WI38 (cell line): ENCODE data around the gene RPS6KA2.
A peak's percentile ranks its signal among the peaks of the same experiment; 100 is the strongest.

Source experiments
- H3K4me3 ChIP-seq: 2 replicates; pipeline ENCODE4 v1.5.1; 2011; ENCODE audit warnings: low read depth, mild to moderate bottlenecking, control low read depth, low read length
- TF ChIP-seq, protein P1 (sequence below): IDR thresholded peaks from 2 replicates; pipeline ENCODE4 v1.5.1; 2012; ENCODE audit warnings: low read depth, mild to moderate bottlenecking, control low read depth, low read length

Gene RPS6KA2

DNA sequence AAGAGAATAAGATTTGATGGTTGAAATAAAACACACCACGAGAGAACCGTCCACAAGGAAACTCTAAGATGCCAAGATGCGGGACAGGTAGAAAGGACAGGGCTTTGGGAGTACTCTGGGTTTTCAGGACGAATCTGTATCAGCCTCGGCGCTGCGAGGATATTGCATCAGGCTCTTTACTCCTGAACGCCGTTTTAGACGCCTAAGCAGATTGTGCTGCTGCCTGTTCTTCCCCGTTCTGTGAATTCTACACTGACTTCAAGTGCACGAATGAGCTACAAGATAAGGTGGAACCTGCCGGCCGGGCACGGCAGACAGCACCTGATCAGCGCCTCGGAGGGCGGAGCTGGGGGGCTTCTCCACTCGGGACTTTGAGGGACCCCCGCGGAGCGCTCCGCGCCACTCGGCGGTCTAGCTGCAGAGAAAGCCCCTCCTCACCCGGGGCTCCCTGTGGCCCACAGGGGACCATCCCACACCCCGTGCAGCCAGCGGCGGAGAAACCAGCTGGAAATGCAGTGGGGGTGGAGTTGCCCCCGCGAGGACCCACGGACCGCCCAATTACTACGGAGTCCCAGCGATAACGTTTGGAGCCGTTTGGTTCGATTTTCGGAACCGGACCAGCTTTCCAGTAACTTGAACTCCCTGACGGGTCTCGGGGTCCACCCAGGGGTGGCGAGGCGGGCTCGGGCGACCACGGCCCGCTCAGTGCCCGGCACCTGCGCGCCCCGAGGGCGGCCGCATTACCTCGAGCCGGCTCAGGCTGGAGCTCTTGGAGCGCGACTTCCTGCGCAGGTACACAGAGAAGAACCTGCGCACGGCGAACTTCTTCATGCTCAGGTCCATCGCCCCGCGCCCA is 646 bp downstream of the RPS6KA2 start:
- TF ChIP-seq, protein P1, sequence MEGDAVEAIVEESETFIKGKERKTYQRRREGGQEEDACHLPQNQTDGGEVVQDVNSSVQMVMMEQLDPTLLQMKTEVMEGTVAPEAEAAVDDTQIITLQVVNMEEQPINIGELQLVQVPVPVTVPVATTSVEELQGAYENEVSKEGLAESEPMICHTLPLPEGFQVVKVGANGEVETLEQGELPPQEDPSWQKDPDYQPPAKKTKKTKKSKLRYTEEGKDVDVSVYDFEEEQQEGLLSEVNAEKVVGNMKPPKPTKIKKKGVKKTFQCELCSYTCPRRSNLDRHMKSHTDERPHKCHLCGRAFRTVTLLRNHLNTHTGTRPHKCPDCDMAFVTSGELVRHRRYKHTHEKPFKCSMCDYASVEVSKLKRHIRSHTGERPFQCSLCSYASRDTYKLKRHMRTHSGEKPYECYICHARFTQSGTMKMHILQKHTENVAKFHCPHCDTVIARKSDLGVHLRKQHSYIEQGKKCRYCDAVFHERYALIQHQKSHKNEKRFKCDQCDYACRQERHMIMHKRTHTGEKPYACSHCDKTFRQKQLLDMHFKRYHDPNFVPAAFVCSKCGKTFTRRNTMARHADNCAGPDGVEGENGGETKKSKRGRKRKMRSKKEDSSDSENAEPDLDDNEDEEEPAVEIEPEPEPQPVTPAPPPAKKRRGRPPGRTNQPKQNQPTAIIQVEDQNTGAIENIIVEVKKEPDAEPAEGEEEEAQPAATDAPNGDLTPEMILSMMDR, result no peak
- H3K4me3 ChIP-seq, result peak overlapping the region; percentile 93

DNA sequence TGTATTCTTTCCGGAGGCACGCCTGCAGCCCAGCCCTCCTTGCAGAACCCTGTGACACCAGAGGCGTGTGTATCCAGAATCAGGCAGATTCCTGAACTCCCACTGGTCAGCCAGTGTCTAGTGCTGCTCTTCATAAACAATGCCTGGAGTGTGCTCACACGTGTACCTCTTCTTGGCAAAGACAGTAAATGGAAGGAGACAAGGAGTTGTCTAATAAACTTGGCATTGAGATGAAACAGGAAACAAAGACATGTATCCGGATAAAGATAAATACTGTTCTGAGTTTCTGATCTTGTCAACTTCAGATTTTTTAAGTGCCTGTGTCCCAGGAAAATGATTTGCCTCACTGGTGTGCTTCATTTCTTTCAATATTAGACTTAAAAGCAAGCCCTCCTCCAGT is 1.7 kb downstream of the RPS6KA2 start:
- peak overlapping the region; percentile 93 for H3K4me3 ChIP-seq

DNA sequence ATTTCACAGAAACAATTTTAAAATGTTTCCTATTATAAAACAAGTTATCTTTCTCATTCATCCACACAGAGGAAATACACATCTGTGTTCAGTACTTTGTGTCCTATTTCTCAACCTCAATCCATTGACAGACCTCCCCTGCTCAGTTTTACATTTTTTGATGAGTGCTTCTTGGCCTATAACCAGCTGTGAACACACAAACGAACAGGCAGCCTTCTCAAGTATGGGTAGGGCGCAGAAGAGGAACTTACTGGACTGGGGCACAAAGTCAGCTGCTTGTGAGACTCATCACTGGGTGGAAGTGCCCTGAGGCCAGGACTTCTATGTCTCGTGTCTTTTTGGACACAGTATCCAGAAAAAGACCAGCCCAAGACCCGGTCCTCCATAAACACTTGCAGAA is 2.8 kb downstream of the RPS6KA2 start:
- TF ChIP-seq, protein P1, result no peak
- H3K4me3 ChIP-seq, result no peak overlapping the region

More for the DNA sequence above, 1.7 kb downstream of the RPS6KA2 start:
- TF ChIP-seq, protein P1, result no peak

DNA sequence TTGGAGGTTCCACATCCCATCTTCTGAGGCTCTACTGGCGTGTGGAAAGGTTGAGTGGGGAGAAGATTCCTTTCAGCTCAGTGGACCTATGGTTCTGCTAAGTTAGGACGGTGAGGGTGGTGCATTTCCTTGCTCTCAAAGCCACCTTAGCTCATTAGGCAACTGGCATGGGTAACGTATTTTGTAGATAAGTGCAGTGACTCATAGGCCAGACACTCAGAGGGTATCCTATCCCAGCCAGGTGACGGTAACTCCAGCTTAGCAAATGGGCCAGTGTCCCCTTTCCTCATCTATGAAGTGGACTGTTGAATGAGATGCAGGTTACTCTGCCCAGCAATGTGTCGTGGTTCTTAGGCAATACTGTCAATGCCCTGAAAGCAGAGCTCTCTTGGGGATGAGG is 3.7 kb downstream of the RPS6KA2 start:
- no peak overlapping the region for H3K4me3 ChIP-seq
- TF ChIP-seq, protein P1, result no peak

DNA sequence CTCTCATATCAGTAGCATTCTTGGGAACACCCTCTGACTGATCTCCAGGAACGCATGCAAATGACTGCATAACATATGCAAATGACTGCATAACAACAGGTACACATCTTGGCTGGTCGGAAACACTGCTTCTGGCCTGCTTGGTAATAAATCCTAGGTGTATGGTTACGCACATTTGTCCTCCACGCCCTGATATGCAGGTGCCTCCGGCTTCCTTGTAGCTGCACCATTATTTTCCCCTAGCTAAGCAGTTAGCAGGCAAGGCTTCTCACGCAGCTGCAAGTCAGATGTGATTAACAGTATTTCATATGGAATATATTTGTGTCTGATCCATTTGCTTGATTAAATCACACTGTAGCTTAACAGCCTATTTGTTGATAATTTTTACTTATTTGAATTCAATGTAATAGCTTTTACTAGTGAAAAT is 5.9 kb downstream of the RPS6KA2 start:
- no peak overlapping the region for H3K4me3 ChIP-seq
- TF ChIP-seq, protein P1, result no peak

DNA sequence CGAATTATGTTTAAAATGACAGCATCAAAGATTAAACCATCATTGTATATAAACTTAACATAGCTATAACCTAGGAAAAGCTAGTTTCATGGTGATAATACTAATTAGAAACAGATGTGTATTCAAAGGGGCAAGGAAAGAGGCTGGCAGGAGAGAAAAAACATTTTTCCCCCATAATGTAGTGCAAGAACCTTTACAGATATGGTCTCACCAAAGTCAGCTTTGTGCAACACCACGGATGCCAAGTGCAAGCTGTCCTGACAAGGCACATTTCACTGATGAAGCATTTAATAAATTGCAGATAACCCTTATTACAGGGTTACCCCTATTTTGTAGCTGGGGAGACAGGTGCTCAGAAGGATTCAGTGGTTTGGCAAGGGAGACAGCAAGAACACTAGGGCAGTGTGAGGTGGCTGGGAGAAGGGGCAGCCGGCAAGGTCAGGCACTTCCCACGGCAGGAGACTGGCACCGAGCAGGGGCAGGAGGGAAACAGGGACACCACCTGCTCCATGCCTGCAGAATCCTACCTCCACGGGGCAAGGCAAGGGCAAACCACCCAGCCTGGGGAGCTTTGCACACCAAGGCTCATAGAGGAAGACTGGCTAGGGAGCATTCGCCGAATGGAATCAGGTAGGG is 6.5 kb downstream of the RPS6KA2 start:
- peak overlapping the region; percentile 9; the same call in 1 of the 2 replicates for H3K4me3 ChIP-seq
- TF ChIP-seq, protein P1, result no peak

DNA sequence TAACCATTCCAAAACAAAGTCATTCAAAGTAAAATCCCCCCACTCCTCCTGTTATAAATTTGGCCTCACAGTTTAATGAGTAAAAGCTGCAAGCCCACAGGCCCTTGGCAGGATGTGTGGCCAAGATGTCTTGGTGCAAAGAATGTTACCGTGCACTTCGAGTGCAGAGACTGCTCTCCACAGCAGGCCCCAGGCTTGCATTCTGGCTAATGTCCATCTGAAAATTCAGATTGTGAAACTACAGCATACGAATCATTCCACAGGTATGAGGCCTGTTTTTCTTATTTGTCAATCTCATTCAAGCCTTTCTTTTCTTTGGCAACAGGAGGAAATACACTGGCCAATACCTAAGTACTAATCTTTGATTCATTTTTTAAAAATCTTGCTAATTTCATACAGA is 7.1 kb downstream of the RPS6KA2 start:
- TF ChIP-seq, protein P1, result no peak
- no peak overlapping the region for H3K4me3 ChIP-seq
